Trophoblast cell (in vitro differentiated cells and primary cell): ENCODE measurements around the gene TACC3.
A peak's percentile ranks its signal among the peaks of the same experiment; 100 is the strongest.

Source experiments
- DNase-seq, 2 donors: peaks; one replicate each; pipeline ENCODE4 v3.0.0-alpha.2; 2016
- H2AFZ ChIP-seq: 2 replicates; pipeline ENCODE4 v1.6.1; 2013; ENCODE audit warnings: low read length, moderate library complexity, mild to moderate bottlenecking; ENCODE audit not compliant: insufficient read depth, poor library complexity
- H2AK5ac ChIP-seq: 2 replicates; pipeline ENCODE4 v1.6.1; 2013; ENCODE audit warnings: mild to moderate bottlenecking, low read length
- H2BK120ac ChIP-seq: 2 replicates; pipeline ENCODE4 v1.6.1; 2013; ENCODE audit warnings: low read length, mild to moderate bottlenecking, moderate library complexity; ENCODE audit not compliant: insufficient read depth, poor library complexity
- H2BK12ac ChIP-seq: 2 replicates; pipeline ENCODE4 v1.6.1; 2013; ENCODE audit warnings: mild to moderate bottlenecking, low read length, moderate library complexity
- H2BK5ac ChIP-seq: 2 replicates; pipeline ENCODE4 v1.6.1; 2013; ENCODE audit warnings: low read length, low read depth, moderate library complexity, mild to moderate bottlenecking; ENCODE audit not compliant: poor library complexity
- H3K14ac ChIP-seq: 2 replicates; pipeline ENCODE4 v1.6.1; 2013; ENCODE audit warnings: mild to moderate bottlenecking, low read length
- H3K18ac ChIP-seq: 2 replicates; pipeline ENCODE4 v1.6.1; 2013; ENCODE audit warnings: mild to moderate bottlenecking, low read length
- H3K23ac ChIP-seq: 2 replicates; pipeline ENCODE4 v1.6.1; 2013; ENCODE audit warnings: low read length
- H3K27ac ChIP-seq: 2 replicates; pipeline ENCODE4 v1.5.1; 2013; ENCODE audit warnings: low read depth, mild to moderate bottlenecking, inconsistent platforms, low read length, moderate library complexity
- H3K27me3 ChIP-seq: 2 replicates; pipeline ENCODE4 v1.6.1; 2013; ENCODE audit warnings: inconsistent platforms, mild to moderate bottlenecking, low read length, moderate library complexity; ENCODE audit not compliant: insufficient read depth
- H3K36me3 ChIP-seq, 2 experiments: 1 replicate in 1 of 2; 2 replicates in 1 of 2; pipeline ENCODE4 v1.6.1; 2013; ENCODE audit warnings: low read length in 2 of 2, mild to moderate bottlenecking in 2 of 2, moderate library complexity in 1 of 2; ENCODE audit not compliant: insufficient read depth in 2 of 2, control insufficient read depth in 1 of 2
- H3K4ac ChIP-seq: 2 replicates; pipeline ENCODE4 v1.6.1; 2013; ENCODE audit warnings: low read depth, mild to moderate bottlenecking, low read length, moderate library complexity
- H3K4me1 ChIP-seq, 2 experiments: 1 replicate in 1 of 2; 2 replicates in 1 of 2; pipeline ENCODE4 v1.6.1; 2013; ENCODE audit warnings: low read length in 2 of 2, mild to moderate bottlenecking in 2 of 2, moderate library complexity in 1 of 2; ENCODE audit not compliant: insufficient read depth in 2 of 2, control insufficient read depth in 1 of 2
- H3K4me2 ChIP-seq: 2 replicates; pipeline ENCODE4 v1.6.1; 2013; ENCODE audit warnings: inconsistent platforms, mild to moderate bottlenecking, low read length, moderate library complexity
- H3K4me3 ChIP-seq: 2 replicates; pipeline ENCODE4 v1.5.1; 2013; ENCODE audit warnings: mild to moderate bottlenecking, low read depth, low read length, inconsistent platforms
- H3K79me1 ChIP-seq: one replicate; pipeline ENCODE4 v1.6.1; 2013; ENCODE audit warnings: low read length
- H3K79me2 ChIP-seq: 2 replicates; pipeline ENCODE4 v1.6.1; 2013; ENCODE audit warnings: low read length, mild to moderate bottlenecking; ENCODE audit not compliant: control insufficient read depth, insufficient read depth, poor library complexity
- H3K9ac ChIP-seq: 2 replicates; pipeline ENCODE4 v1.6.1; 2013; ENCODE audit warnings: mild to moderate bottlenecking, low read length
- H3K9me3 ChIP-seq: 2 replicates; pipeline ENCODE4 v1.6.1; 2013; ENCODE audit warnings: low read depth, mild to moderate bottlenecking, control low read depth, inconsistent platforms, low read length; ENCODE audit not compliant: insufficient read depth
- H4K12ac ChIP-seq: 2 replicates; pipeline ENCODE4 v1.6.1; 2013; ENCODE audit warnings: low read depth, mild to moderate bottlenecking, low read length, moderate library complexity
- H4K8ac ChIP-seq: 2 replicates; pipeline ENCODE4 v1.6.1; 2013; ENCODE audit warnings: low read depth, mild to moderate bottlenecking, low read length, moderate library complexity
- H4K91ac ChIP-seq: one replicate; pipeline ENCODE4 v1.6.1; 2013; ENCODE audit warnings: low read depth, mild to moderate bottlenecking, low read length, moderate library complexity
- WGBS: extraction: QIAGEN DNeasy Blood & Tissue Kit; methylation state at CpG from one replicate; pipeline ENCODE4 v1.1.7; 2013; ENCODE audit warnings: missing lambda C conversion rate; ENCODE audit not compliant: insufficient read length, insufficient coverage; ENCODE audit errors: extremely low coverage; 5-methylcytosine and 5-hydroxymethylcytosine counted together

The TACC3 gene

GRCh38 chr4:1766106-1767060, 45.1 kb downstream of the TACC3 start:
- DNase-seq: no peak
- Histone ChIP-seq H3K18ac (no peak overlapping the region), H3K9me3 (no peaks in the 10 kb centered on the region), H3K4me3 (no peak overlapping the region), H3K4me2 (peak overlapping the region; percentile 65), H3K14ac (peak overlapping the region; percentile 15), H3K36me3 (no peaks in the 10 kb centered on the region), H3K27me3 (no peaks in the 10 kb centered on the region), H4K8ac (peak overlapping the region; percentile 50), H3K4ac (no peak overlapping the region), H2AK5ac (no peak overlapping the region), H3K4me1 (peaks cover 21 to 22% of the 10 kb centered on the region in 2 experiments), H3K79me2 (no peaks in the 10 kb centered on the region), H4K91ac (no peak overlapping the region), H3K79me1 (no peaks in the 10 kb centered on the region), H3K23ac (no peak overlapping the region), H4K12ac (no peak overlapping the region), H2AFZ (no peak overlapping the region), H2BK5ac (no peak overlapping the region), H3K27ac (no peak overlapping the region), H2BK12ac (peak overlapping the region; percentile 54), H3K9ac (no peak overlapping the region), H2BK120ac (peak overlapping the region; percentile 34)
- no CpG with 5 or more reads among the region's 41 CpGs for WGBS

GRCh38 chr4:1767061-1767769, 45.9 kb downstream of the TACC3 start:
- Histone ChIP-seq H3K27me3 (no peaks in the 10 kb centered on the region), H3K27ac (no peak overlapping the region), H3K79me2 (no peaks in the 10 kb centered on the region), H3K9ac (no peak overlapping the region), H3K23ac (no peak overlapping the region), H3K79me1 (no peaks in the 10 kb centered on the region), H3K4ac (no peak overlapping the region), H2AK5ac (no peak overlapping the region), H3K18ac (no peak overlapping the region), H2BK120ac (no peak overlapping the region), H3K4me2 (peak overlapping the region; percentile 65), H2BK12ac (no peak overlapping the region), H3K9me3 (no peaks in the 10 kb centered on the region), H3K36me3 (no peaks in the 10 kb centered on the region), H3K4me1 (peaks cover 21 to 22% of the 10 kb centered on the region in 2 experiments), H3K4me3 (peak overlapping the region; percentile 55), H4K8ac (peak overlapping the region; percentile 50), H4K91ac (no peak overlapping the region), H2AFZ (no peak overlapping the region), H3K14ac (no peak overlapping the region), H2BK5ac (no peak overlapping the region), H4K12ac (no peak overlapping the region)
- WGBS: no CpG with 5 or more reads among the region's 84 CpGs
- DNase-seq: no peak

- DNase-seq: peak in 1 of 2 donors; percentile 42
- Histone ChIP-seq H3K36me3 (no peaks in the 10 kb centered on the region), H3K79me1 (no peaks in the 10 kb centered on the region), H2BK5ac (no peak overlapping the region), H3K4me1 (peaks cover 21 to 22% of the 10 kb centered on the region in 2 experiments), H3K4ac (no peak overlapping the region), H3K27ac (no peak overlapping the region), H3K23ac (no peak overlapping the region), H3K14ac (no peak overlapping the region), H3K9ac (no peak overlapping the region), H3K18ac (no peak overlapping the region), H3K79me2 (no peaks in the 10 kb centered on the region), H2AFZ (no peak overlapping the region), H4K91ac (peak overlapping the region; percentile 8), H2BK120ac (no peak overlapping the region), H3K4me2 (peak overlapping the region; percentile 65), H2BK12ac (no peak overlapping the region), H3K4me3 (peak overlapping the region; percentile 55), H4K8ac (no peak overlapping the region), H3K9me3 (no peaks in the 10 kb centered on the region), H2AK5ac (no peak overlapping the region), H3K27me3 (no peaks in the 10 kb centered on the region), H4K12ac (no peak overlapping the region)
- WGBS: no CpG with 5 or more reads among the region's 32 CpGs
These were observed 46.5 kb downstream of the TACC3 start for GRCh38 chr4:1767770-1768366.

- Histone ChIP-seq H3K4me3 (no peak overlapping the region), H2BK120ac (no peak overlapping the region), H3K79me2 (no peaks in the 10 kb centered on the region), H4K91ac (peak overlapping the region; percentile 8), H3K4me2 (peak overlapping the region; percentile 27), H3K9me3 (no peaks in the 10 kb centered on the region), H4K8ac (peak overlapping the region; percentile 19), H2BK12ac (no peak overlapping the region), H3K27ac (no peak overlapping the region), H3K79me1 (no peaks in the 10 kb centered on the region), H4K12ac (no peak overlapping the region), H3K9ac (no peak overlapping the region), H3K36me3 (no peaks in the 10 kb centered on the region), H3K4me1 (peaks cover 21 to 22% of the 10 kb centered on the region in 2 experiments), H3K4ac (no peak overlapping the region), H3K14ac (no peak overlapping the region), H3K27me3 (no peaks in the 10 kb centered on the region), H2BK5ac (no peak overlapping the region), H3K18ac (no peak overlapping the region), H3K23ac (no peak overlapping the region), H2AK5ac (no peak overlapping the region), H2AFZ (no peak overlapping the region)
- no CpG with 5 or more reads among the region's 23 CpGs for WGBS
- no peak for DNase-seq
These were observed 47.2 kb downstream of the TACC3 start for GRCh38 chr4:1768367-1769034.
